T-helper 1 cell (primary cell): Measurements from ENCODE around the gene RBBP8NL.

Source experiments
- DNase-seq, 5 donors: peaks; one replicate each; pipeline ENCODE4 v3.0.0-alpha.2; 2012 to 2020
- total RNA-seq, 4 donors: gene quantifications; one replicate each; lab custom pipeline; 2026; lab: John Stamatoyannopoulos, UW

RBBP8NL gene, protein sequence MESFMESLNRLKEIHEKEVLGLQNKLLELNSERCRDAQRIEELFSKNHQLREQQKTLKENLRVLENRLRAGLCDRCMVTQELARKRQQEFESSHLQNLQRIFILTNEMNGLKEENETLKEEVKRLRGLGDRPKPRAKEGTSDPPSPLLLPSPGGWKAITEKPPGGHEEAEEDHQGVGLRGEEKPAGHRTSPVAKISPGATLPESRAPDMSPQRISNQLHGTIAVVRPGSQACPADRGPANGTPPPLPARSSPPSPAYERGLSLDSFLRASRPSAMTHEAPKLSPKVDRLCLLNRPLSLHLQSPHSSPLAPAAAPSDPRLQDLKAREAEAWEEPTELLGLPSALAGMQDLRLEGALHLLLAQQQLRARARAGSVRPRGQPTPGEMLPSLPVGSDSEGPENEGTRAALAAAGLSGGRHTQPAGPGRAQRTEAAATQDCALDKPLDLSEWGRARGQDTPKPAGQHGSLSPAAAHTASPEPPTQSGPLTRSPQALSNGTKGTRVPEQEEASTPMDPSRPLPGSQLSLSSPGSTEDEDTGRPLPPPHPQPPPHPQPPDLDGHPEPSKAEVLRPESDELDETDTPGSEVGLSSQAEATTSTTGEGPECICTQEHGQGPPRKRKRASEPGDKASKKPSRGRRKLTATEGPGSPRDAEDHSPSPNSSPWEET
- 0 reads per million in 4 donors for total RNA-seq

DNA sequence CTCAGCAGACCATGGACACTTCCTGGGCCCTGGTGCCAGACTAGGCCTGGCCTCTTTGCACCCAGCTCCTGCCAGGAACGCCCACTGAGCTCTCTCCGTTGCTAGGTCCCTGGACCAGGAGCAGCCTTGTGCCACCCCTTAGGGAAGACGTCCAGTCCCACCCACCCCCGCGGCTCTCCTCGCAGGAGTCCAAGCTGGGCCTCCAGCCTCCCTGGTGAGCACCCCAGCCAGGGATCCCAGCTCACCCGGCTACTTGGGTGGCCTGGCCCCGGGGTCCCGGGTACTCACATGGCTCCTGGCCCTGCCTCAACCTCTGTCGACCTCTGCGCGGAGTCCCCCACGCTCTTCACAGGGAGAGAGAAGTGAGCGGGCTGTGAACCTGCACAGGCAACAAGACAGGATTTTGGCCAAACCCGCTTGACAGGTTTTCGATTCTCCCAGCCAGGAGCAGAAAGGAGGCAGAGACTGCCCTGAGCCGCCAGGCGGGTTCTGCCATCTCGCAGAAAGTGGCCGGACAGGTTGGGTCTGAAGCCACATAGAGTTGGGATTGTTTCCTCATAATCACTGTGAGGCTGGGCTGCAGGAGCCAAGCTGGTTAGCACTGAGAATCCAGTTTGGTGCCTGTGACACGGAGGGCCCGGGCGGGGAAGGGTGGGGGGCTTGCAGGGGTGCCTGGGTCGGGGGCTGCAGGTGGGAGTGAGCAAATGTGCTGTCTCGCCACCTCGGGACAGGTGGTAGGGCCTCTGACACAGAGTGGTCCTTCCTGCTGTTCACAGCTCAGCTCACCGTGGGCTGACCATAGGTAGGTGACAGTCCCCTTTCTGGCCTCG is at the start of gene RBBP8NL:
Gene RBBP8NL, minus strand, starts transcription at position 368 of the 830 bp plus-strand sequence. CDS start 7,892 bp downstream, outside the sequence.
- DNase-seq: no peak

DNA sequence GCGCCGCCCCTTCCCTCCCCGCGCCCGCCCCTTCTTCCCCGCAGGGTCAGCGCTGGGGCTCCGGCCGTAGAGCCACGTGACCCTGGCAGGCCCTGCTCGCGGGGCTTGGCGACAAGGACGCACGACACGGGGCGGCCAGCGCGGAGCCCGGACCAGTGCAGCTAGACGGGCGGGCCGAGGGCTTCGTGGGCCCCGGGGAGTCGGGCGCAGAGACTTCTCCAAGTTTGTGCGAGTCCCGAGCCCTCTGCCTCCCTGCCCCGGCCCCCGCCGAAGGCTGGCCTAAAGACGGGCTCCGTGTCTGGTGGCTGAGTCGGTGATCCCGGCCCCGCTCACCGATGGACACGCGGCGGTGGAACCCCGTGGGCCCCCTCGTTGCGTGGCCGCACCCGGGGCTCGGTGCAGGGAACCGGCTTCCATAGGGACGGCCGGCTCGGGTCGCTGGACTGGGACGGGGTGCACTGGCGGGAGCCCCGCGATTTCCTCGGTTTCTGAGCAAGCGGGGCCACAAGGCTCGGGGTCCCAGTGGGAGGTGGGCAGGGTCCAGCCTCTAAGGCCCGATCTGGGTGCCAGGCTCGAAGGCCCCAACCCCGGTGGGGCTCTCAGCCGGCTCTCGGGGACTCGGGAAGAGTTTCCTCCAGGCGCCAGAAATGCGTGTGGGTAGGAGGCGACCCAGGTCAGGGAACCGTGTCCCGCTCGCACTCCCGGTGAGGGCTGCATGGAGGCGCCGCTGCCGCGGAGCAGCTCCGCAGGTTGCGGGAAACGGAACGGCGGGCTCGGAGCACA is 48.9 kb upstream of the RBBP8NL start:
- no peak for DNase-seq

- no peak for DNase-seq
Measured at GRCh38 chr20:62475772-62476055, 48.4 kb upstream of the RBBP8NL start, which contains the start of gene GATA5. Gene GATA5 (minus strand): TSS chr20:62475995. CDS start chr20:62475521, 474 bp downstream.

DNA sequence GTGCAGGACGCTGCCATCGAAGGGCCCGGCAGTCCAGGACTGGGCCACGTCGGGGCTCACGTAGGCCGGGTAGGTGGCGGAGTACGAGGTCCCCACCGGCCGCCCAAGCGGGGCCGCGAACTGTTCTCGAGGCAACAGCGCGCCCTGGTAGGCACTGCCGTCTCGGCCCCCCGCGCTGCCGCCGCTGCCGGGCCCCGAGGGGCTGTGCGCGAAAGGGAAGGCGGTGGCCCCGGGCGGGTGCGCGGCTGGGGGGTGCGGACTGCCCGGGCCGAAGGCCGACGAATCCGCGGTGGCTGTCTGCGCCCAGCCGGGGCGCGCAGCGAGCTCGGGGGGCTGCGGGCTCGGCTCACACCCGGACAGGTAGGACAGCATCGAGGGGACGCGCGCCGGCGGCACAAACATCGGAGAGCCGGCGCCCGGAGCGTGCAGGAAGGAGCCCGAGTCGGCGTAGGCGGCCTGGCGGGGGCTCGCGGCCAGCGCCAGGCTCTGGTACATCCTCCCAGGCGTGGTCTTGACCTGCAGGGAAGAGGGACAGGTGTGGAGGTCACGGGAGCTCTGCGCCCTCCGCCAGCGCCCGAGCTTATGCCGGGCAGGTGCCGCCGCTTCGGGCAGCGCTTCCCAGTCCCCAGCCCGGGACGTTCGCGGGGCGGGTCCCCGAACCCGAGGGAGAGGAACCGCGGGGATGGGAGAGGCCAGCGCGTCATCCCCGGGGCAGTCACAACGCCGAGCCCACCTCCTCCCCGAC is 47.9 kb upstream of the RBBP8NL start:
- no peak for DNase-seq

GRCh38 chr20:62474604-62475026 is 47.3 kb upstream of the RBBP8NL start:
- no peak for DNase-seq

DNA sequence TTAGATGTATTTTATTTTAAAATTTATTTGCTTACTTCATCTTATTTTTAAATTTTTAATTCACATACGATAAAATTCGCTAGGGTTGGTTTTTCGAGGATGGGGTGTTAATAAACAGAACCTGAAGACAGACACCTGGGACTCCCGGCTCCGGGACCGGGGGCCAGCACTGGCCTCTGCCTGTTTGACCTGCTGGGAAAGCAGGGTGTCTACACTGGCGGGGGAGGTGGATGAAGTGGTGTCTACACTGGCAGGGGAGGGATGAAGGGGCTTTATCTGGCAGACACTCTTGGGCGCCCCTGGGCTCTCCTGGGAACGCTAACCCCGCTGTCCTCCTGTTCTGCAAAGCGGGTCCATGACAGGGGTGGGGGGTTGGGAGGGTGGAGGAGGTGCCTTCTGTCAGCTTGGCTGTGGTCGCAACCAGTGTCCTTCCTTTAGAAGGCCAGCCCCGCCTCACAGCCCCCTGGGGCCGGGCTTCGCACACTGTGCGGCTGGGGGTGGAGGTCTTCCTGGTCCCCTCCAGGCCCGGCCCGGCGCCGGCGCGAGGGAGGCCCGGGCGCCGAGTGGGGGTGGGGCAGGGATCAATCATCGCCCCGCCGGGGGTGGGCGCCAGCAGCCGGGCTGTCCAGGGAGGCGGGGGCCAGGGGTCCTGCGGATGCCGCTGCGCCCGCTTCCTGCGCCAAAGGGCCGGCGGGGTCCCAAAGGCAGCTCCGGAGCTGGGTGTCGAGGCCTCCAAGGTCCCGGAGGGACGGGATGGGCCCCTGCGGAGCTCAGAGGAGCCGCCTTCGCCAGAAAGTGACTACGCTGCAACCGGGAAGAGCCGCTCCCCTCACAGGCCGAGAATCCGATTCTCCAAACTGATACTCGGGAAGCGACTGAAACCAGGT is 46.6 kb upstream of the RBBP8NL start:
- DNase-seq: no peak

DNA sequence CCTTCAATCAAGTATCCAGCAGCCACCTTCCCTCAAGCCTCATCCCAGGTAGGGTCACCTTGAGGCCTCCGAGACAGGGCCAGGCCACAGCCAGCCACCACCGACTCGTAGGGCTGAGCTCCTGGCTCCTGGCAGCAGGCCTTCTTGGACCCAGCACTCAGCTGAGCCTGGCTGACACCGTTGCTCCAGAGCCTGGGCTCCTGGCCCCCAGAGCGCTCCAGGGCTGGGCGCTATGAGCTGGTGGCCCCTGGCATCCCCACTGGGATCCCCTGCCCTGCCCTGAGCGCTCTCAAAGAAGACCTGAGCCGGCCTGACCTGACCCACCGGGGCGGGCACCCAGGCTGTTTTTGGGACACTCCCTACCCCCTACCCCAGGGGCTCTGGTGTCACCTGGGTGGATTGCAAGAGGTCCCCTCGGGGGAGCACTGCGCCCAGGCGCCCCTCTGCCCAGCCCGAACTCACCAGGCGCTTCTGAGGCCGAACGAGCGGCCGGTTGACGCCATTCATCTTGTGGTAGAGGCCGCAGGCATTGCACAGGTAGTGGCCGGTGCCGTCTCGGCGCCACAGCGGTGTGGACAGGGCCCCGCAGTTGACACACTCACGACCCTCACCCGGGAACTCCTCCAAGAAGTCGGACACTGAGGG is 45.7 kb upstream of the RBBP8NL start:
- DNase-seq: no peak

GRCh38 chr20:62472138-62472940 is 45.0 kb upstream of the RBBP8NL start:
- no peak for DNase-seq

GRCh38 chr20:62470459-62470858 is 43.1 kb upstream of the RBBP8NL start:
- DNase-seq: no peak

DNA sequence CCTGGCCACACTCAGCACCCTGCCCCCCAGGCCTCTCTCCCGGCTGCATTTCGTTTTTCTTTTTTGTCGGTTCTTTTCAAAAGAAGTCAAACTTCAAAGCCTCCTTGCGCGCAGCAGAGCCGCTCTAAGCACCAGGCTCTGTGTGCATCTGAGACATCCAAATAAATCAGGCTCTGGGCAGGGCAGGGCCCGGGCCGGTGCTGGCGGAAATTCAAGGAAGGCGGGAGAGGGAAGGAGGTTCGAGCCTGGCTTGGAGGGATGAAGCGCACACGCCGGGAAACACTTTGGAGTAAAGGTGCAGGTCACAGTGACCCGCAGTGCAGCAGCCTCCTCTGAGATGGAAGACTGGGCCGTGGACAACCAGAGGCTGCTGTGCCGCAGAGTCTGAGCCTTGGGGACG is 42.7 kb upstream of the RBBP8NL start:
- DNase-seq: no peak

GRCh38 chr20:62469352-62469751 is 42.0 kb upstream of the RBBP8NL start:
- no peak for DNase-seq

- no peak for DNase-seq
Measured at GRCh38 chr20:62466806-62467537, 39.6 kb upstream of the RBBP8NL start.

GRCh38 chr20:62466072-62466760 is 38.9 kb upstream of the RBBP8NL start:
- DNase-seq: no peak

- DNase-seq: no peak
Measured at GRCh38 chr20:62464990-62465389, 37.7 kb upstream of the RBBP8NL start.

- DNase-seq: no peak
Measured at GRCh38 chr20:62464425-62464770, 37.1 kb upstream of the RBBP8NL start.

DNA sequence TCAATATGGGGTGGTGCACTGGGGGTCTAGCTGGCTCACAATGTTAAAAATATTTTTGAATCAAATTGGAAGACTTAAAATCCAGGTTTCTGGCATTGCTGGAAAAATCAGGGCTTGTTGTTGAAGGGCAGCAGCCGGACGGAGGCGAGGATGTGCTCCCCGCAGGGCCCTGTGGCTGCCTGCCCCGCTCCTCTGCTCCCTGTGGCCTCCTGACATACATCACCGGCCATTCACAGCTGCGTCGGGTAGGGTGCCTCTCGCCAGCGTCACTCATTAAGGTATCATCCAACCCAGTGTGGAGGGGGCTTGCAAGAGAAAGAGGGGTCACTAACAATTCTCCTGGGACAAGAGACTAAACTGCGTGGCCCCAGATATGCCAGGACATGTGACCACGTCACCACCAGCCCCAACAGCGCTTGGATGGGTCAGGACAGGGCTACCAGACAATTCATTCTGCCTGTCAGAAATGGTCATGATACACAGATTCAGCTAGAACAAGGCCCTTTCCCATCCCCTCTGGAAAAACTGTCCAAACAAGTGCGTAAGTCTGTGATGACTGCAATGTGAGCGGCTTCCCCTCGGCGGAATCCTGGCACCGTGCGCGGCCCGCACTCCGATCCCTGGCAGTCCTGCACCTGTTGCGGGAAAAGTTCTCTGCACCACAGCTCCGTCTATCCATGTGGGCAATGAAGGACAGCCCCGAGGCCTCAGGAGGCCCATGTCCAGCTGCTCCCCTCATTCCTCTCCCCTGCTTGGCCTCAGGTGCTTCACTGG is 36.5 kb upstream of the RBBP8NL start:
- no peak for DNase-seq

DNA sequence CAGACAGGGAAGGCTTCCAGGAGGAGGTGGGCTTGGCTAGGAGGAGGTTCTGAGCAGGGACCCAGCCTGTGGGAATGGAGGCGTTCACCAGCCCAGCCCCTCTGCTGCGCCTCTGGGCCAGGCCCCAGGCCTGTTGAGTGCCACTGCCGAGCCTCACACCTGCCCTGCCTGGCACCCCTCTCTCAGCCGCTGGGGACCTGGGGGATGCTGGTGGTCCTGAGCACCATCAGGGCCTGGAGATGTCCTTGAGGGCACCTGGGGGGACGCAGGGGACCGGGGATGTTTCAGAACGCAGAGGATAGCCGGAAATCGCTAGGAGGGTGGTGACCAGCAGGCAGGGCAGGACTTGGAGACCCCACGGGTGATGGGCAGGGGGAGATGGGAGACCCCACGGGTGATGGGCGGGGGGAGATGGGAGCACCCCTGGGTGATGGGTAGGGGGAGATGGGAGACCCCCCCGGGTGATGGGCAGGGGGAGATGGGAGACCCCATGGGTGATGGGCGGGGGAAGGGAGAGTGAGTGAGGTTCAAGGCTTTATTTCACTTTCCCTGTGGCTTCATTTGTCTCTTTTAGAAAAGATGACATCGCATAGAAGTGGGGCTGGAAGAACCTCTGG is 35.7 kb upstream of the RBBP8NL start:
- no peak for DNase-seq
